Amniotic epithelial cell (primary cell): ENCODE data around the gene PDGFC.
A peak's percentile ranks its signal among the peaks of the same experiment; 100 is the strongest.

Source experiments
- DNase-seq: peaks from one replicate; pipeline ENCODE4 v3.0.0-alpha.2; 2010; ENCODE audit warnings: low read depth

PDGFC gene

DNA sequence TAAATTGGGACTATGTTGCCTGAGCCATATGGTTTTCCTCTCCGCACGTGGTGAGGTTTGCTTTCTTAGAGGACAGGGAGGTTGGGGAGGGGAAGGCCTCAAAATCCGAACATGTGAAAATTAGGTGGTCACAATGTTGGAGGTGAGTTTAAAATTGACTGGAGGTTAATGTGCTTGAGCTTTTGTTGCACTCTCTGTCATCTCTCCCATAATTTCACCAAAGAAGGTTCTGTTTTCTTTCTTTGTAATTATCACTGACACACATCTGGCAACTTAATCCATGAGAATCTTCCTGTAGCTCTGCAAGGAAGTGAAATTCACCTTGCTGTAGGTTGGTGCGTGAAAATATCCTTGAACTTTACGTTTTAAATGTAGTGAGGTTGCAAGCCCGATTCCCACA, 225.5 kb downstream of the PDGFC start:
- peak; percentile 14 for DNase-seq

DNA sequence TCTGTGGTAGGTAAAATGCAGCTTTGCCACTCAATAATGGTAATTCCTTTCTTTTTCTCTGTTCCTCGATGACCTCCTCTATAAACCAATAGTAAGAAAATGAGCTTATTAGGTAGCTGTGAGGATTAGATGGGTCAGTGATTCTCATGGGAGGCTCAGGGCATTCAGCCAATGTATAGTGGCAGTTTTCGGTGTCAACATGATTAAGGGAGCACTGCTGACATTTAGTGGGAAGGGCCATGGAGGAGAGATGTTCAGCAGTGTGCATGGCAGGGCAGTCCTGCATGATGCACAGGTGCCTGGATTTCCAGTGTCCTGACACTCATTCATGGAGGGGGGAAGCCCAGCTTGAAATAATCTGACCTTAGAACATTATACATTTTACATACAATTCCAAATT, 232.8 kb downstream of the PDGFC start:
- no peak for DNase-seq

DNA sequence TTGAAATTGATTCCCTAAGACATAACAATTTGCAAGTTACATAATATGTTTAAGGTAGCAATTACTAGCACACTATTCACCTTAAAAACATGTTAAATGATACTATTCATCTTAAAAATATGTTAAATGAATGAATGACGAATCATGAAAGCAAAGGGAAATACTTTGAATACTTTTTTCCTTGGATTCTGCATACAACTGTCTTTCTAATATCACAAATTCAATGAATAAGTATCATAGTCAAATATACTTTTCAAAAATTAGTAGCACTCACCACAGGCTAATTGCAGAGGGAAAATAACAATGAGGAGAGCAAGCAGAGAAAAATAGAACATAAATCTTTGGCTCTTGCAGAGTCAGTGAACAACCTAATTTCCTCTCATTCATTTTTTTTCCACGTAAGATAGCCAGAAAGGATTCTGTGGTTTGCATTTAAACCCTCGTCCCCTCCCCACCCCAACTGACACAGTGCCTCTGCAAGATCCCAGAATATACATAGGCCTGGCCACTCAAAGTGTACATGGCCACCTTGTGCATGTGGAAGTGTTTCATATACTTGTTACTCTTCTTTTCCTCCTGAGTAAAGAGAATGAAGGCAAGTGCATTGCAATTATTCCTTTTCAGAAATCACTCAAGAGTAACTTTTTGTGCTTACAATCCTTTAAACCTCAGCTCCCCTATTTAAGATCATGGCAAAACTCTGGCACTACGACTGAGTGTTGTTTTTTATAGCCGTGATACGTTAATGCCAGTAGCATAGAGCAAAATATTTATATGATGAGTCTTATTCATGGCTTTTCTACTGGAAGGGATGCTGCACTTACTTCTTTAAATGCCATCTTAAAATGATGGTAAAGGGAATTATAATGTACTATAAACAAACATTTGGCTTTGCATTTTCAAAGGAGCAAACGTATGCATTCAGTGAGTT, 236.4 kb downstream of the PDGFC start:
- no peak for DNase-seq

DNA sequence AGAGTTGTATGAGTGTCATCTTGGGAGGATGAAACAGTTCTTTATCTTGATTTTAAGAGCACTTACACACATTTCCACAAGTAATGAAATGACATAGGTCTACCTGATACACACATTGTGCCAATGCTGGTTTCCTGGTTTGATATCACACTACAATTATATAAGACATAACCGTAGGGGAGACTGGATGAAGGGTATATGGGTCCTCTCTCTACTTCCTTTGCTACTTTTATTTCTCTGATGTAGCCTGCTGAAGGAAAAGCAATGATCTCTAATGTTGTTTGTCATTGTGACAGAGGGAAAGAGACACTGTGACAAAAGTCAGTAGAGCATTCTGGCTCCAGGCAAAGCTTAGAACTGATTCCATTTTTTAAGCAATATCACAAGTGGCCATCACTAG, 238.0 kb downstream of the PDGFC start:
- DNase-seq: no peak

DNA sequence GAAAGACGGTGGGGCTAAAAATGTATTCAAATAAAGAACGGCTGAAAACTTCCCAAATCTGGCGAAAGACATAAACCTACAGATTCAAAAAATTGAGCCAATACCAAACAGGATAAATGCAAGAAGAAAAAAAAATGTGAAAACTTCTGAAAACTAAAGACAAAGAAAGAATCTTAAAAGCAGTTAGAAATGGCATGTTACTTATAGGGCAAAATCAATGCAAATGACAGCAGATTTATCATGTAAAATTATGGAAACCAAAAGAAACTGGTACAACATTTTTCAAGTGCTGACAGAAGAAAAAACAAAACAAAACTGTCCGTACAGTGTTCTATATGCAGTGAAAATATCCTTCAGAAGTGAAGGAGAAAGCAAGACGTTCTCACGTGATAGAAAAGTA, 239.0 kb downstream of the PDGFC start:
- peak; percentile 19 for DNase-seq

DNA sequence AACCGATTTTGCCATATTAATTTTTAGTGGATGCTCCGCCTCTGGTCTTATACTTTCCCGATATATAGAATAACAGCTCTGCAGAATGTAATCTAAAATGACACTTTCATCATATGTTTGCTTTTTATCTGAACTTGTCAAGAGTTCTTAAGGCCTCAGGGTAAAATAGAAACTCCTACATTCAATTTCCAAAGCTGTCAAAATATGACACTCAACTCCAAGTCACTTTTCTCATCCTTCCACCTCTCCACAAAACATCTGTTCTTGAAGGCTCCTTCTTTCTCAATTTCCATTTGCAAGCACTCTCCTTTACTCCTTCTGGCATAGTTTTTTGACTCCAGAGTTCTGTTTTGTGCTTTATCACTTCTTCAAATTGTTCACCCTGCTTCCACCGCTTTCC, 242.2 kb downstream of the PDGFC start:
- DNase-seq: no peak

DNA sequence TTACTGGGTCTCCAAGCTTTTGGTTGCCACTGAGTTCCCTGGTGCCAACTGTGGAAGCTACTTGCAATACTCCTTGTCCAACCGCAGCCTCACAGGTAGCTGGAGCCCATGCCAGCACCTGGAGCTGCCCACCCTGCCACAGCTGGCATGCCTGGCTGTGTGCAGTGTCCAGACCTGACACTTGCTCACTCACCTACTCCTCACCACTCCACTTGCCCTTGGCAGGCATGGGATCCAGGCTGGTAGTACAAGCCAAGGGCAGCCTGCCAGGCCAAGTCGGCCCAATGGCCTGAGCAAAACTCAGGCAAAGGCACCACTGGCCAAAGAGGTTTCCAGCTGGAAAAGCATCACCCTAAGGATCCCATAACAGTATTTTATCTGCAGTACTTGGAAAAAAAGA, 246.3 kb downstream of the PDGFC start:
- DNase-seq: no peak

DNA sequence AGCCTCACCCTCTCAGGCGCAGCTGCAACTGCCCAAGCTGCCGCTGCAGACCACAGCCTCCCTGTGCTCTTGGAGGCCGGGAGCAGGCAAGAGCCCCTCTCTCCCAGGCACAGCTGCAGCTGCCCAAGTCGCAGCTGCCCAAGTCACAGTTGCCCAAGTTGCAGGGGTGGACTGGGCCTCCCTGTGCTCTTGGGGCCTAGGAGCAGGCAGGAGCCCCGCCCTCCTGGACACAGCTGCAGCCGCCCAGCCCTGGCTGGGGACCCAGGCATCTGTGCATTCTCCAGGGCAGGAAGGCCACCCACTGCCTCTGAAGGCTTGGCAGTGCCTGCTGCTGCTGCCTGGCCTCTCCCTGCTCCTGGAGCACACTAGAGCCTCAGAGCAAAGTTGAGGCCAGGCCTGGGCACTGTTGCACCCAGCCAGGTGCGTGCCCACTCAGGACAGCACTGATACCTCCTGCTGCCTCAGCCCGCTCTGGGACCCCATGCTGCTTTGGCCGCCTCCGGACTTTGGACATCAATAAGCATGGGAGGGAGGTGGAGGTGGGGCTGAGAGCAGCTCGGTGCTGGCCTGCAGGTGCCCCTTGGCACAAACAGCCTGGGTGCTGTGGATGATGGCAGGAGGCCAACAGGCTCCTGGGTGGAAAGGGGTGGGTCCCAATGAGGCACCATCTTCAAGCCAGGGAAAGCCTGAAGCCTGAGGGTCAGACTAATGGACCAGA, 247.5 kb downstream of the PDGFC start:
- DNase-seq: no peak

DNA sequence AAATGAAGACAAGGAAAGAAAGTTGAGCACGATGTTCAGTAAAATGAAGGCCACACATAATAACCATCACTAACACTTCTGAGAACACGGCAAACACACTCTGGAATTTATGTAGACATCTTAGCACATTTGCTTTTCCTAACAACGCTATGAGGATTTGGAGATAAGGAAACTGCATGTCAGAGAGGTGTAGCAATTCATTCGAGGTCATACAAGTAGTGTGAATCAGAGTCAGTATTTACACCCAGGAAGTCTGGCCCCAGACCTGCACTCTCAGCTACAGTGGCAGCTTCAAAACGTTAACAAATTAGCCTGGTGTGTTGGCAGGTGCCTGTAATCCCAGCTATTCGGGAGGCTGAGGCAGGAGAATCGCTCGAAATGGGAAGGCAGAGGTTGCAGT, 253.4 kb downstream of the PDGFC start:
- peak; percentile 87 for DNase-seq

DNA sequence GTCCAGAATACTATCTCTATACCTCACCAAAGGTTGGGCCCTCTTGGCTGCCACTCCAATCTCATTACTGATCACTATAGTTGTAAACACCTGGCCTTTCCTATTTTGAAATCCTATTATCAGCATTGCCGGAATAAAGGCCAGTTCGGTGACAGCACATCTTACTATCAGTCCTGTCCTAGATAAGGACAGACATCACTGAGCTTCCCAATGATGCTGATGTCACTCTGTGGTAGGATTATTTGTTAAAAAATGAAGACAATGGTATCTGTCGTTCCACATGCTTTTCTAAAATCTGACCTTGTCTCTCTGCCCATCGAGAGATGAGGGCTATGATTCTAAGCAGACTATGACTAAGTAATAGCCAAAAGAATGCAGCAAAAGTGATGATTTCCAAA, 260.4 kb downstream of the PDGFC start:
- DNase-seq: no peak
